Measurements from ENCODE around the gene SAMD11.

SAMD11 gene

DNA sequence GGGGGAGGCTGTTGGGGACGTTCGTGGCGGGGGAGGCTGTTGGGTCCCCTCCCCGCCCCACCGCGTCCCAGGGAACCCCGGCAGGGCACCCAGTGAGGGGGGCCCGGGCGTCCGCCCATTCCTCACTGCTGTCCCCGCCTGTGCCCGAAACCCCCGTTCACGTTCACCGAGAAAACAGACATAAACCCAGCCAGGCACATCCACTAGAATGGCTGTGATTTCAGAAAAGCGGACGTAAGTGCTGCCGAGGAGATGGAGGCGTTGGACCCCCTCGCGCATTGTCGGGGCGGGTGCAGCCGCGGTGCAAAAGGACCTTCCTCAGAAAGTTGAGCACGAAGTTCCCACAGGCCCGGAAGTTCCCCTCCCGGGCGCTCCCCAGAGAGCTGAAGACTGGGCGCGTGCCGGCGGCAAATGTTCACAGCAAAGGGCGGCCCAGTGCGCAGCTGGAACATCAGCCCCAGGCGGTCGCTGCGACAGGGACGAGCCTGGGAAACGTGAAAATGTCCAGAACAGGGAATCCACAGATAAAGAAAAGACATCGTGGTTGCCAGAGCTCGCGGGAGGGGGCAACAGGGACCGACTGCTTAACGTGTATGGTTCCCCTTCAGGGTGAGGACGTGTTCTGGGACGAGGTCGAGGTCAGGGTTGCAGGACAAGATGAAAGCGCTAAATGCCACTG, 18.5 kb upstream of the SAMD11 start:
- DNase-seq = peak; percentile 47

DNA sequence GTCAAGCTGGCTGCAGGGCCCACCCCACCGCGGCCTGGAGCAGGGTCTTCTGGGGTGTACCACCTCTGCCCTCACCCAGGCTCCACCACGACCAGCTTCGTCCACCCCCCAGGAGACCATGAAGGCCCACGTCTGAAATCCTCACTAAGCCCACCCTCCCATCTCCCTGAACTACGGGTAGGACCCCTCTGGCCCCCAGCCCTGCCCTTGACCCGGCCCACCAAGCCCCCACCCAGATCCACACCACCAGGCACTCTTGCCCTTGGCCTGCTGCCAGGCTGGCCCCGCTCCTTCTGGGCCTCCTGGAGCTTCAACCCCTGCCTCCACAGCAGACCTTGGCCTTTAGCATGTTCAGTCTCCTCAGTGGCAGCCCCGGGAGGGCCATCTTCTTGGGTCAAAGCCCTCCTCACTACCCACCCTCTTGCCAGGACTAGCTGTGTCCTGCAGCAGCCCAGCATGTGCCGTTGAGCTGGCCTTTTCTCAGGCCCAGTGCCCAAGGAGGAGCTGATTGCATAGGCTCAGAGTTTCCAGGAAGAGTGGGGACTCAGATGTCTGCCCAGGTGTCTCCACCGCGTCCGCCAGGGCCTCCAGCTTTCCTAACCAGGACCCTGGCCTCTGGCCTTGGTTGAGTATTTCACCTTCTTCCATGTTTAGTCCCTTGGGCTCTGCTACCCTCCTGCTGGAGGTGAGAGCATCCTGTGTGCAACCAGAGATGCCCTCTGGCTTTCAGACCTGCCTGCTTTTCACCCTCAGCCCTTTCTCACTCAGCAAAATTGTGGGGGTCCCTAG, 17.7 kb upstream of the SAMD11 start:
- DNase-seq = no peak

DNA sequence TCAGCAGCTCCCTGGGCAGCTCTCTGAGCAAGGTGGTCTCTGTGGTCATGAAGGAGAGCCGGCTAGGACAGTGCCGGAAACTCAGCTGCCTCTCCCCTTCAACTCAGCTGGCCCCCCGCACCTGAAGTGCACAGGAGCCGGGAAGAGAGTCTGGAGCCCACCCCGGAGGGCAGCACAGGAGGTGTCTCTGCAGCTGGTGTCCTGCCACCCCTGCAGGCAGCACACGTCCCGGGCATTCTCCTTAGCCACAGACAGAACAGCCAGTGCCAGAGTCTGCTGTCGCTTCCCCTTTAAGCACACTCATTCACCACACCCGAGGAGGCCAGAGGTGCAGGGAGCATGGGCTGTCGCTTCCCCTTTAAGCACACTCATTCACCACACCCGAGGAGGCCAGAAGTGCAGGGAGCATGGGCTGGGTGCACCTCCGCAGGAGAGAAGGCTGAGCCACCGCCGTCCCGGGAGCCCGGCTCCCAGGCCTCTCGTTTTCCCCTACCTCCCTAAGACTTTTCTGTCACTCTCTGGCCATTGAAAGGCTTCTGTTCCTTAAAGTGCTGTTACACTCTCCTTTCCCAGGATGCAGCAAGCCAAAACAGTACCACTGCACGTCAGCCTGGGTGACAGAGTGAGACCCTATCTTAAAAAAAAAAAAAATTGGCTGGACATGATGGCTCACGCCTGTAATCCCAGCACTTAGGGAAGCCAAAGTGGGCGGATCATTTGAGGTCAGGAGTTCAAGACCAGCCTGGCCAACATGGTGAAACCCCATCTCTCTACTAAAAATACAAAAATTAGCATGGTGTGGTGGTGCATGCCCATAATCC, 16.9 kb upstream of the SAMD11 start:
- DNase-seq = no peak

DNA sequence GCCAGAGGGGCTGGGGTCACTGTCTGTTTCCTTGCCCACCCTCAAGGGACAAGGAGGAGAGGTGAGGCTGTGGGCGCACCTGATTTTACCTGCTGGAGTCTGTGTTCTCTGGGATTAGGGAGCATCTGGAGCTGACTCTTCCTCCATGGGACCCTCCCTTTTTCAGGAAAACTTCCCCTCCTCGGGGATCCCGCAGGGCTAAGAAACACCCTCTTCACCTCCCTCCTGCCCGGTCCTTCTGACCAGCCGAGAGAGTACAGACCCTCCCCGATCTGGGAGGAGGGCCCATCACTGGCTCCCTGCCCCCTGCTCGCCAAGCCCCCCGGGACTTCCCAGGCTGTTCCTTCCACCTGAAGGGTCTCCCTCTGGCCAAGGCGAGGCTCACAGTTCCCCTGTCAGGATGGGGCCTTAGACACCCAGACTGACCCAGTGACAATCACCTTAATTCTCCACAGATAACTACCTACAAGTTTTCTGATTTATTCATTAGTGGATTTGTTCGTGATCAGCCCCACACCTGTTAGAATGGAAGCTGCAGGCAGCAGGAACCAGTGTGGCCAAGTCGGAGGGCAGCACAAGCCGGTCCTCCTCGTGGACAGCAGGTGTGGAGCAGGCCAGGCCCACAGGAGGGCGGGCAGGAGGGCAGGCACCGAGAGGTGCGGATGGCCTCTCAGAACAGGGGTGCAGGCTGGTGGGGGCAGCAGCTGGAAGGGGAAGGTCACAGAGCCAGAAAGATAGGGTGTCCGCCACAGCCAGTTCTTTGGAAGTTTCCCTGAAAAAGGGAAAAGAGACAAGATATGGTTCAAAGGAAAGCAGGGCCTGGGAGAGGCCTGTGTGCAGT, 15.9 kb upstream of the SAMD11 start:
- no peak for DNase-seq

DNA sequence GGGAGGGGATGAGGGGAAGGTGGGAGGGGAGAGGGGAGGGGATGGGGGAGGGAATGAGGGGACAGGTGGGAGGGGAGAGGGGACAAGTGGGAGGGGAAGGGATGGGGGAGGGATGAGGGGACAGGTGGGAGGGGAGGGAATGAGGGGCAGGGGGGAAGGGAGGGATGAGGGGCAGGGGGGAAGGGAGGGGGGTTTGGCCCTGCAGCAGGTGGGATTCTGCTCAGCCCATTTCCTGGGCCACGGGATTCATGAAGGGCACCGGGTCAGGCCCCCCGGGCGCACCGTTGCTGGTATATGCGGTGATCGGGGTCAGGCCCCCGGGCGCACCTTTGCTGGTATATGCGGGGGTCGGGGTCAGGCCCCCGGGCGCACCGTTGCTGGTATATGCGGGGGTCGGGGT, 15.1 kb upstream of the SAMD11 start:
- DNase-seq = no peak

DNA sequence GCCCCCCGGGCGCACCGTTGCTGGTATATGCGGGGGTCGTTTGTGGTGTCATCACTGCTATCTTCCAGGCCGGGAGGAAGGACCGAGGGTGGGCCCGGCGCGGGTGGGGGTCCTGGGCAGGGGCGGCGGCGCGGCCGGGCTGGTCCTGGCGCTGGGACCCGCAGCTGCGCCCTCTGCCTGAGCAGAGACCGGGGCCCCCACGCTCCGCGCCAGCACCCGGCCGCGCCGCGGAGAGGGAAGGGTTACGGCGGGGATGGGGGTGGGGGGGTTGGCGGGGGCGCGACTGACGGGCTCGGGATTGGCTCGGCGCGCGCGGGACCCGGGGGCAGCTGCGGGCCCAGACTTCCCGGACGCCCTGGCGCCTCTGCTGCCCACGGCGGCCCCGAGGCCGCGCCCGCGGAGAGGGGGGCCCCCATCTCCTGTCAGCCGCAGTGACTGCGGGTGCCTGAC, 13.8 kb upstream of the SAMD11 start:
- DNase-seq = no peak

DNA sequence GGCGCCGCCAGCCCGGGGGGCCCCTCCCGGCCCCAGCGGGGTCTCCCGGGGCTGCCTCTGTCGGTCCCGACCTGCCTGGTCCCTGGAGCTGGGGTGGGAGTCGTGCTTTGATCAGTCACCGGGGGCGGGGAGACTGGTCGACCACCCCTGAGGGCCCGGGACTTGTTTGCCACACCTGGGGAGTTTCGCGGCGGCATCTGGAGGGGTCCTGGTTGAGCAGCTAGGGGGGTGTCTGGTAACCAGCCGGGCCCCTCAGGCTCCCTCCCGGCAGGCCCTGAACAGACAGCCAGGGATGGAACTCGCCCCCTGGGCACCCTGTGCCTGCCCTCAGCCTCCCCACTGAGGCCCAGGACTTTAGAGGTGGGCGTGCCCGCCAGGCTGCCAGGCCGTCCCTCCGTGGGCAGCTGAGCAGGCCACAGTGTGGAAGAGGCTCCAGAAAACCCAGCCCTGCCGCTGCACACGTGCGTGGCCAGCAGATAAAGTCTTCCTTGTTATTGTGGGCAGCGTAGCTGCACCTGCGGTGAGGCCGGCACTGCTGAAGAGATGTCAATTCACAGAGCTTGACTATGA, 13.3 kb upstream of the SAMD11 start:
- DNase-seq = no peak

DNA sequence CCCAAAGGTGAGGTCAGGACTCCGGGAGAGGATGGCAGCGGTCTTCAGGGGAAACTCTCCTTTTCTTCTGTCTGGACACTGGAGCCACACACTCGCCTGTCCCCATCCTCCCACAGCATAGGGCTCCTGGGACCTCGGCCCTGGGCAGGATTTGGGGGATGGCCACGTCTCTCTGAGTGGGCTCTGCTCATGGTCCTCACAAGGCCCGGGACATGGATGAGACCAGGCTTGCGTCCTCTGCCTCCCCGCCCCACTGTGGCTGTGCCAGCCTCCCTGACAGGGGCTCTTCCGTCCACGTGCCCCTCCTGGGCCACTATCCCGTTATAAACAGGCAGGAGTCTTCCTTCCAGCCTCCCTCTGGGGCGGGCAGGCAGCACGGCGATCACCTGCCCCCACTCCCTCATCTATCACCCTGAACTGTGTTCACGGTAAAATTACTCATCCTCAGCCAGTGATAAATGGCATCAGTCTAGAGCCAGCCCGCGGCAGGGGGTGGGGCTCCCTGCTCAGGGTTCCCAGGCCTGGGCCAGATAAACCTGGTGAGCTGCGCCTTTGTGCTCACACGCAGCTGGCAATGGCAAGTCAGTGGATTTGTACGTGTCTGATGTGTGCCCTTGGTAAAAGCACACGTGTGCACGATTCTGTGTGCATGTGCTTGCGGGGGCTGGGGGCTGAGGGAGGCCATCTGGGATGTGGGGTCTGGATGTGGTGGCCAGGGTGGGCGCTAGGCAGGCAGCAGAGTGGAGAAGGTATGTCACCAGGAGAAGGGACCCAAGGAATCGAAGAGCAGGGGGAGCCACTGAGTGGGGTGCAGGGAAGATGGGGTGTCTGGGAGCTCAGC, 12.6 kb upstream of the SAMD11 start:
- DNase-seq = peak; percentile 54

DNA sequence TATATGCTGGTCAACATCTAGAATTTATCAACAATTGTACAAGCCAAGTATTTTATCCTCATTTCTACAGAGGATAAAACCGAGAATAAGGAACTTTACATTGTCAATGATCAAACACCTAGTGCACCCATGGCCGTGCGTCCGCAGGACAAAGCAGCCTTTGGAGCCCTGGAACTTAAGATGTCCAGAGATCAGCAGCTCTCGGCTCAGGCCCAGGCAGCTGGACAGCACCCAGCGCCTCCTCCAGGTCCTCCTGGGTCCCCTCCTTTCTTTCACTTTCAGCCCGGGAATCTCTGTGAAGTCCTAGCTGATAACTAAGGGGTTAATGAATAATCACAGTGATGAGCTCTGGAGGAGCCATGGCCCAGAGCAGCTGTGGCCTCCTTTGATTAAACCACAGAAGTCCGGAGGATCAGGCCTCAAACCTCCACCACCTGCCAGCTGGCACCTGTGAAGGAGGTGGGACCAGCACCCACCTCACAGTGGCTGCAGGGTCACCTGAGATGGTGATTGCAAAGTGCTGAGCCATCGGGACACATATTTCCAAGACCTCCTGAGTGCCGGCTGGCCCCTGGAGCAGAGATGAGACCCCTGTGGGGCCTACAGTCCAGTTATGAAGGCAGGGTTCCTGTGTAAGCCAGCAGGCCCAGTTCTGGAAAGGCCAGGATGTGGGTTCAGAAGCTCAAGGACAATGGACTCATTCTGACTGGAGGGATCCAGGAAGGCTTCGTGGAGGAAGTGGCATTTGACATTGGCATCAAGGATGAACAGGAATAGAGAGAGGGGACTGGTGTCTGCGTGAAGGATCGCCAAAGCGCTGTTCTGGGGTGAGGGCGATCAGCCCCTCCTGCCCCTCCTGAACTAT, 11.6 kb upstream of the SAMD11 start:
- no peak for DNase-seq

DNA sequence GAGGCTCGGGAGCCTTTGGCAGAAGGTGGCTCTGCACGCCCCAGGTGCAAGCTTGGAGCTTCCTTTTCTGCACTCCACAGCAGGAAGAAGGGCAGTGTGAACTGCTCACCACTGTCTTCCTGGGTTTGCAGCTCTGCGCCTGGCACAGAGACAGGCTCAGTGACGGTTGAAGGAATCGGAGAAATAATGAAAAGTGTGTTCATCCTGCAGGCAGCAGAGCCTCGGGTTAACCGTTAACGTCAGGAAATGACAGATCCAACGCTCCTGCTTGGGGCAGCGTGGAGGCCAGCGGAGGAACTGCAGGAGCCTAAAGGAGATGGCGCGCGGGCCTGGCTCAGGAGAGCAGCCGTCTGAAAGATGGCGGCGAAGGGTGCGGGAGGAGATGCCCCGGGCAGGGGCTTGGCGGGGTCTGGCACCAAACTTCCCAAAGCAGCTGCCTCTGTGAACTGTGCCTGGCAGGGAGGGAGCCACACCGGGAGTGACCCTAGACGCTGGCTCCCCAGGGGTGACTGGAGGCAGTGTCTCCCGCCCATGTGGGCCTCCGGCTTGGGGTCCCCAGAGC, 10.9 kb upstream of the SAMD11 start:
- no peak for DNase-seq

DNA sequence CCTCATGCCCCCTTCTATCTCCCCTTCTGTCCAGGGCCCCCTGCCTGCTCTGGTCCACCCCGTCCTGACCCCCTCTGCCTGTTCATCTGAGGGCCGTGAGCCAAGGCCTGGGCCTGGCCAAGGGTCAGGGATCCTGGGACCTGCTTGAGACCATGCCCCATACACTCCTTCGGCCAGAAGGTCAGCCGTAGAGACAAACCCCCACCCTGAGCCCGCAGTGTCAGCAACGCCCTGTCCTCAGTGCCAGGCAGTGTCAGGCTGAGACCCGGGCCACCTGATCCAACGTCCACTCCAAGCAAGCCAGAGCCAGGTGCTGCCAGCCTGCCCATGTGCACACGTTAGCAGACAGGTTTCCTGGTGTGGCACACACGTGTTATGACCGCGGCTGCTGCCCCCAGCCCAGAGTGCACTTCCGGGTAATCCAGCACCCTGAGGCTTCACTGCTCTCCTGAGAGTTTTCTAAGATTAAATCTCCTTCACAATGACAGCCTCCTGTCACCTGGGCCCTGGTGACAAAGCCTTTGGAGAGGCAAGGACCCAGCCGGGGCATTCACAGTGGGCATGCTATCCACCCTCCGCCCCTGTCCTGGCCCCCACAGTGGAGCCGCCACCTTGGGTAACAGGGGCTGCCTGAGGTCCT, 10.1 kb upstream of the SAMD11 start:
- DNase-seq = no peak

DNA sequence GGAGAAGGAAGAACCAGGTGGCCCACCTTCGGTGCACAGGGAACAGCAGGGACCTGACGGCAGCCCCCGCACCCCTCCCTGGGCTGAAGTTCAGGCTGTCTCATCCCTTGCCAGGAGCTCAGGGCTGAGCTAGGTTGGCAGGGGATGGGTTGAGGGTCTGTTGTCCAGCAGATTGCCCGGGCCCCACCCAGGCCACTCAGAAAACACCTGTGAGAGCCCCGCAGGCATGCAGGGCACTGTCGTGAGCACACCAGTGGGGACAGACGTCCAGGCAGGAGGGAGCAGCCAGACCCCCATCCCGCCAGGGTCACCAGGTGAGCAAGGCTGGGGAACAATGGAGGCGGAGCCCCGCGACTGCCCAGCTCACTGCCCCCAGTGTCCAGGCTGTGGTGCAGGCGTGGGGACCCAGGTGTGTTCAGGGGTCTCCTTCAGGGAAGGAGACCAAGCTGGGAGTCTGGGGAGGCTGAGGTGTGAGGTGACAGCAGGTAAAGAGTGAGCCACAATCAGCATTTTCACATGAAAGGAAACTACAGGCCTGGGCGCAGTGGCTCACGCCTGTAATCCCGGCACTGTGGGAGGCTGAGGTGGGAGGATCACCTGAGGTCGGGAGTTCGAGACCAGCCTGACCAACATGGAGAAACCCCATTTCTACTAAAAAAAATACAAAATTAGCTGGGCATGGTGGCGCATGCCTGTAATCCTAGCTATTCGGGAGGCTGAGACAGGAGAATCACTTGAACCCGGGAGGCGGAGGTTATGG, 9.4 kb upstream of the SAMD11 start:
- DNase-seq = no peak

DNA sequence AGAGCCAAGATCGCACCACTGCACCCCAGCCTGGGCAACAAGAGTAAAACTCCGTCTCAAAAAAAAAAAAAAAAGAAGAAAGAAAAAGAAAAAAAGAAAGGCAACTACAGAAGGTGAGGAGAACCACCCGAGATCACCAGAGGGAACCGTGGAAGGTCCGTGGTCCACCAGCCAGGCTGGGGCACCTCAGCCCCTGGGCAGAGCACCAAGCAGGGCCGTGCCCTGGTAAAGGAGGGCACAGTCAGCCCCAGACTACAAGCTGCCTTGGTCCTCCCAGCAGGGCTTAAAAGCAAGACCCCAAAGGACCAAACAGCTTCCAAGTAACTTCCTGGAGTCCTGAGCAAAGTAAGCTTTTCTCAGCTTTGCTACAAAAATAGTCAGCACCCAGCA, 8.8 kb upstream of the SAMD11 start:
- DNase-seq = no peak

DNA sequence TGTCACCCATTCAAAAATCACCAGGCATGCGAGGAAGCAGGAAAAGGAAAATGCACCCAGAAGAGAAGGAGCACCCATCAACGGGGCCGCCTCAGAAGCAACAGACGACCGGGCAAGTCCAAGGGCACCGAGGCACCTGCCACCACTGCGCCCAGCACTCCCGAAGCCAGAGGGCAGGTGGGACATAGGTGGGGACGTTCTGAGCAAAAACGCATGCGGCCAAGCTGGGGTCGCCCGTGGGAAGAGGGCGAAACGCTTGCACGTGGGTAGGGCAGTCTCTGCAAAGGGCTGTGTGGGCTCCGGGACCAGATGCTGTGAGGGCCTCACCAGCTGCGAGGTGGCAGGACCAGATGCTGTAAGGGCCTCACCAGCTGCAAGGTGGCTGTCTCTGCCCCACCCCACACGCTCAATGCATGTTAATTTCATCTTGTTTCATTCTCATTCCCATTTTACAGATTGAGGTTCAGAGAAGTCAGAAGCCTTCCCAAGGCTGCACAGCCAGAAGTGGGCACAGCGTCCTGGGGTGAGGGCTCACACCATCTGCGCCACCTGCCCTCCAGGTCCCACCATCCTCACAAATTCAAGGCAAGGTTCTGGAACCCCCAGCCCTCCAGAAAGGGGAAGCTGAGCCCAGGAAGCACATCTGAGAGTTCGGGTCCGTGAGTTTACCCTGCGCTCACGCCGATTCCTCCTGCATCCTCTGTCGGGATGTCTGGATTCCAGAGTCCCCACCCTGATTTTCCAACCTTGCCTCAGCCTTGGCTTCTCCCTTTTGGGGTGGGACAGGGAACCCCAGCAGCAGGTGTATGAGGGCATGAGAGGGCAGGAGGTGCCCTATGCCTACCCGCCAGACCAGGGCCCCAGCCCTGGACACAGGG, 8.2 kb upstream of the SAMD11 start:
- DNase-seq = no peak

DNA sequence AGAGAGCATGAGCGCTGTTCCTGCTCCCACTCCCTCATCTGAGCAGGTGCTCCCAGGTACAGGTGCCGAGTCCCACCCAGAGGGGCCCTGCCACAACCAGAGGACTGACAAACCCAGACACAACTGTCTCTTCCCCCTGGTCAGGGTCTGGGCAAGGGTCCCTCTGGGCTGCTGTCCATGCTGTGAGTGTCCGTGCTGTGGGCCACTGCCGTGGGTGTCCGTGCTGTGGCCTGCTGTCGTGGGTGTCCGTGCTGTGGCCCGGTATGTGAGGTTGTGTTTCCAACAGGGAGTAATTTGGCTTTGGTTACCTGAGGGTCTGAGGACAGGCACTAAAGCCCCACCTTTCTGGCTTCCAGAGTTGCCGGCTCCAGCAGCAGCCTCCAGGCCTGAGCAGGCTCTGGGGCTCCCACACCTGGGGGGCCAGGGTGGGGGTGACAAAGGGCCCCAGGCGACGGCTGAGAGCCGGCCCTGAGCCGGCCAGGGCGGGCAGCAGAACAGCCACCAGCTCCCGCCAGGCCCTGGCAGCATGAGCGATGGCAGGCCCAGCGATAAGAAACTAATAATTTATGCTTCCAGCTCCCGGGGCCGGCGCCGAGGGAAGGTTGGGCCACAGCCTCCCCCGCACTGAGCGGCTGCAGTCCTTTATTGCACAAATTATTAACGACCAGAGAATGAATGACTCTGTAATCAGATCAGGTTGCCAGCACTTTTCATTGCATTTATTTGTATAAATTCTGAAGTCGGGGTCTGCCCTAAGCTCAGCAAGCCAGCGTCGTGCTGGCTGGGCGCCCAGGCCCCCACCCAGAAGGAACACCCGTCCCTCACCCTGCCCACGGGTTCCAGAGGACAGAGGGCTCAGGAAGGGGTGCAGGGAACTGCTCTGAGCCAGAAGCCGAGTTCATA, 7.3 kb upstream of the SAMD11 start:
- no peak for DNase-seq

DNA sequence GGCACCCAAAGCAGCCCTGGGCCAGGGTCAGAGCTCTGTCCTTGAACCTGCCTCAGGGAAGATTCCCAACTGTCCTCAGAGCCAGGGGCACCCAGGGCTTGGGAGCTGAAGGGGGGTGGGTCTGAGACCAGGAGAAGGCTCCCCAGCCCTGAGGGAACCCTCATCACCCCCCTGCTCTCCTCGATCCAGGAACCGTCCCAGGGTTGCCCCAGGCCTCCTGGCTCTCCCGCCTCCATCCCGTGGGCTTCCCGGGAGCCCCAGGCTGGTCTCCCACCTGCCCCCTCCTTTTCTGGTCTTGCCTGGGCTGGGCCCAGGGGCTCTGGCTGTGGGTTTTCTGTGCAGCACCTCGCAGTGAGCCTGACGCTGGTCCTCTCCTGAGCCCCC, 6.7 kb upstream of the SAMD11 start:
- no peak for DNase-seq
